ENCODE data around the gene SPON1. TPM values are rescaled to one million over a fixed set of nuclear protein-coding genes. Genes with fewer than 3 reads are reported as not detected.

SPON1 gene
- total RNA-seq, 1 experiment from 2014 or later = 6.4 TPM

DNA sequence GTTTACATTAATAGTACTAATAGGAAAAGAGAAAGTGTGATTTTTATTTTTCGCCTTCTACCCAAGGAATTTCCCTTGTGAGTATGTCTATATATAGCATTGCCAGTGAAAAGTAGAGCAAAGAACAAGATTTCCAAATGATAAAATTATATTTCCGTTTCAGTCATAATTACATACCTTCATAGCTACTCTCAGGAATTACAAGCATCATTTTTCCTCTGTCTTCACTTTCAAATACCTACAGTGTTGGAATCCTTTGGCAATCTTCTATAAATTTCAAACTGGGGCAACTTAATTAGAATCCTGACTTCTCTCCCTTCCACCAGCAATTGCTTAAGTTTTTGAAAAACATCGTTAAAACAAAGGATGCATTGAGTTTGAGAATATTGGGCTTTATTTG lies 35.5 kb upstream of the SPON1 start:
- ATAC-seq (no peak), DNase-seq (ENCODE audit: low spot score) (no peak)
- Mint-ChIP-seq H3K27ac (no peak overlapping the region), H3K36me3 (no peaks in the 10 kb centered on the region), H3K27me3 (ENCODE audit: low read depth) (no peaks in the 10 kb centered on the region), H3K4me1 (peaks cover 41% of the 10 kb centered on the region), H3K4me3 (no peak overlapping the region), H3K9me3 (peaks cover 4% of the 10 kb centered on the region; the same call in 1 of the 2 replicates)
- ChIA-PET CTCF (no interaction called here), POLR2A (no interaction called here)
- TF ChIP-seq, protein P1, sequence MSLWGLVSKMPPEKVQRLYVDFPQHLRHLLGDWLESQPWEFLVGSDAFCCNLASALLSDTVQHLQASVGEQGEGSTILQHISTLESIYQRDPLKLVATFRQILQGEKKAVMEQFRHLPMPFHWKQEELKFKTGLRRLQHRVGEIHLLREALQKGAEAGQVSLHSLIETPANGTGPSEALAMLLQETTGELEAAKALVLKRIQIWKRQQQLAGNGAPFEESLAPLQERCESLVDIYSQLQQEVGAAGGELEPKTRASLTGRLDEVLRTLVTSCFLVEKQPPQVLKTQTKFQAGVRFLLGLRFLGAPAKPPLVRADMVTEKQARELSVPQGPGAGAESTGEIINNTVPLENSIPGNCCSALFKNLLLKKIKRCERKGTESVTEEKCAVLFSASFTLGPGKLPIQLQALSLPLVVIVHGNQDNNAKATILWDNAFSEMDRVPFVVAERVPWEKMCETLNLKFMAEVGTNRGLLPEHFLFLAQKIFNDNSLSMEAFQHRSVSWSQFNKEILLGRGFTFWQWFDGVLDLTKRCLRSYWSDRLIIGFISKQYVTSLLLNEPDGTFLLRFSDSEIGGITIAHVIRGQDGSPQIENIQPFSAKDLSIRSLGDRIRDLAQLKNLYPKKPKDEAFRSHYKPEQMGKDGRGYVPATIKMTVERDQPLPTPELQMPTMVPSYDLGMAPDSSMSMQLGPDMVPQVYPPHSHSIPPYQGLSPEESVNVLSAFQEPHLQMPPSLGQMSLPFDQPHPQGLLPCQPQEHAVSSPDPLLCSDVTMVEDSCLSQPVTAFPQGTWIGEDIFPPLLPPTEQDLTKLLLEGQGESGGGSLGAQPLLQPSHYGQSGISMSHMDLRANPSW (CRISPR knock-in tag; conservative IDR thresholded peaks at IDR 0.05; ENCODE audit: low read depth) = no peak
- TF ChIP-seq, protein P2, sequence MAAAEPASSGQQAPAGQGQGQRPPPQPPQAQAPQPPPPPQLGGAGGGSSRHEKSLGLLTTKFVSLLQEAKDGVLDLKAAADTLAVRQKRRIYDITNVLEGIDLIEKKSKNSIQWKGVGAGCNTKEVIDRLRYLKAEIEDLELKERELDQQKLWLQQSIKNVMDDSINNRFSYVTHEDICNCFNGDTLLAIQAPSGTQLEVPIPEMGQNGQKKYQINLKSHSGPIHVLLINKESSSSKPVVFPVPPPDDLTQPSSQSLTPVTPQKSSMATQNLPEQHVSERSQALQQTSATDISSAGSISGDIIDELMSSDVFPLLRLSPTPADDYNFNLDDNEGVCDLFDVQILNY (CRISPR knock-in tag; IDR thresholded peaks at IDR 0.05) = no peak
- no peak for TF ChIP-seq ATF6 (CRISPR knock-in tag; IDR thresholded peaks at IDR 0.05)

- ChIA-PET POLR2A (no interaction called here), CTCF (no interaction called here)
- Mint-ChIP-seq H3K27me3 (ENCODE audit: low read depth) (no peaks in the 10 kb centered on the region), H3K9me3 (peaks cover 4% of the 10 kb centered on the region; the same call in 1 of the 2 replicates), H3K4me1 (peaks cover 38% of the 10 kb centered on the region), H3K36me3 (no peaks in the 10 kb centered on the region), H3K27ac (no peak overlapping the region), H3K4me3 (no peak overlapping the region)
- DNase-seq (ENCODE audit: low spot score) (no peak), ATAC-seq (no peak)
- TF ChIP-seq, protein P3, sequence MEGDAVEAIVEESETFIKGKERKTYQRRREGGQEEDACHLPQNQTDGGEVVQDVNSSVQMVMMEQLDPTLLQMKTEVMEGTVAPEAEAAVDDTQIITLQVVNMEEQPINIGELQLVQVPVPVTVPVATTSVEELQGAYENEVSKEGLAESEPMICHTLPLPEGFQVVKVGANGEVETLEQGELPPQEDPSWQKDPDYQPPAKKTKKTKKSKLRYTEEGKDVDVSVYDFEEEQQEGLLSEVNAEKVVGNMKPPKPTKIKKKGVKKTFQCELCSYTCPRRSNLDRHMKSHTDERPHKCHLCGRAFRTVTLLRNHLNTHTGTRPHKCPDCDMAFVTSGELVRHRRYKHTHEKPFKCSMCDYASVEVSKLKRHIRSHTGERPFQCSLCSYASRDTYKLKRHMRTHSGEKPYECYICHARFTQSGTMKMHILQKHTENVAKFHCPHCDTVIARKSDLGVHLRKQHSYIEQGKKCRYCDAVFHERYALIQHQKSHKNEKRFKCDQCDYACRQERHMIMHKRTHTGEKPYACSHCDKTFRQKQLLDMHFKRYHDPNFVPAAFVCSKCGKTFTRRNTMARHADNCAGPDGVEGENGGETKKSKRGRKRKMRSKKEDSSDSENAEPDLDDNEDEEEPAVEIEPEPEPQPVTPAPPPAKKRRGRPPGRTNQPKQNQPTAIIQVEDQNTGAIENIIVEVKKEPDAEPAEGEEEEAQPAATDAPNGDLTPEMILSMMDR (IDR thresholded peaks at IDR 0.05) = no peak
- TF ChIP-seq TEAD4 (CRISPR knock-in tag; IDR thresholded peaks at IDR 0.05) (no peak), ZBTB21 (CRISPR knock-in tag; IDR thresholded peaks at IDR 0.05; ENCODE audit: borderline replicate concordance) (no peak), NFATC4 (CRISPR knock-in tag; IDR thresholded peaks at IDR 0.05) (no peak), TEAD1 (CRISPR knock-in tag; IDR thresholded peaks at IDR 0.05) (no peak), MAX (CRISPR knock-in tag; IDR thresholded peaks at IDR 0.05) (no peak), USF2 (CRISPR knock-in tag; IDR thresholded peaks at IDR 0.05) (no peak), ZNF121 (CRISPR knock-in tag; IDR thresholded peaks at IDR 0.05) (no peak), IRF2 (CRISPR knock-in tag; IDR thresholded peaks at IDR 0.05; ENCODE audit: borderline replicate concordance, low read depth) (no peak)
- TF ChIP-seq, protein P4, sequence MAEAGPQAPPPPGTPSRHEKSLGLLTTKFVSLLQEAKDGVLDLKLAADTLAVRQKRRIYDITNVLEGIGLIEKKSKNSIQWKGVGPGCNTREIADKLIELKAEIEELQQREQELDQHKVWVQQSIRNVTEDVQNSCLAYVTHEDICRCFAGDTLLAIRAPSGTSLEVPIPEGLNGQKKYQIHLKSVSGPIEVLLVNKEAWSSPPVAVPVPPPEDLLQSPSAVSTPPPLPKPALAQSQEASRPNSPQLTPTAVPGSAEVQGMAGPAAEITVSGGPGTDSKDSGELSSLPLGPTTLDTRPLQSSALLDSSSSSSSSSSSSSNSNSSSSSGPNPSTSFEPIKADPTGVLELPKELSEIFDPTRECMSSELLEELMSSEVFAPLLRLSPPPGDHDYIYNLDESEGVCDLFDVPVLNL (CRISPR knock-in tag; IDR thresholded peaks at IDR 0.05; ENCODE audit: borderline replicate concordance, low read depth) = no peak
- TF ChIP-seq, protein P5, sequence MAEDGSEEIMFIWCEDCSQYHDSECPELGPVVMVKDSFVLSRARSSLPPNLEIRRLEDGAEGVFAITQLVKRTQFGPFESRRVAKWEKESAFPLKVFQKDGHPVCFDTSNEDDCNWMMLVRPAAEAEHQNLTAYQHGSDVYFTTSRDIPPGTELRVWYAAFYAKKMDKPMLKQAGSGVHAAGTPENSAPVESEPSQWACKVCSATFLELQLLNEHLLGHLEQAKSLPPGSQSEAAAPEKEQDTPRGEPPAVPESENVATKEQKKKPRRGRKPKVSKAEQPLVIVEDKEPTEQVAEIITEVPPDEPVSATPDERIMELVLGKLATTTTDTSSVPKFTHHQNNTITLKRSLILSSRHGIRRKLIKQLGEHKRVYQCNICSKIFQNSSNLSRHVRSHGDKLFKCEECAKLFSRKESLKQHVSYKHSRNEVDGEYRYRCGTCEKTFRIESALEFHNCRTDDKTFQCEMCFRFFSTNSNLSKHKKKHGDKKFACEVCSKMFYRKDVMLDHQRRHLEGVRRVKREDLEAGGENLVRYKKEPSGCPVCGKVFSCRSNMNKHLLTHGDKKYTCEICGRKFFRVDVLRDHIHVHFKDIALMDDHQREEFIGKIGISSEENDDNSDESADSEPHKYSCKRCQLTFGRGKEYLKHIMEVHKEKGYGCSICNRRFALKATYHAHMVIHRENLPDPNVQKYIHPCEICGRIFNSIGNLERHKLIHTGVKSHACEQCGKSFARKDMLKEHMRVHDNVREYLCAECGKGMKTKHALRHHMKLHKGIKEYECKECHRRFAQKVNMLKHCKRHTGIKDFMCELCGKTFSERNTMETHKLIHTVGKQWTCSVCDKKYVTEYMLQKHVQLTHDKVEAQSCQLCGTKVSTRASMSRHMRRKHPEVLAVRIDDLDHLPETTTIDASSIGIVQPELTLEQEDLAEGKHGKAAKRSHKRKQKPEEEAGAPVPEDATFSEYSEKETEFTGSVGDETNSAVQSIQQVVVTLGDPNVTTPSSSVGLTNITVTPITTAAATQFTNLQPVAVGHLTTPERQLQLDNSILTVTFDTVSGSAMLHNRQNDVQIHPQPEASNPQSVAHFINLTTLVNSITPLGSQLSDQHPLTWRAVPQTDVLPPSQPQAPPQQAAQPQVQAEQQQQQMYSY (CRISPR knock-in tag; IDR thresholded peaks at IDR 0.05) = no peak
- TF ChIP-seq, protein P6, sequence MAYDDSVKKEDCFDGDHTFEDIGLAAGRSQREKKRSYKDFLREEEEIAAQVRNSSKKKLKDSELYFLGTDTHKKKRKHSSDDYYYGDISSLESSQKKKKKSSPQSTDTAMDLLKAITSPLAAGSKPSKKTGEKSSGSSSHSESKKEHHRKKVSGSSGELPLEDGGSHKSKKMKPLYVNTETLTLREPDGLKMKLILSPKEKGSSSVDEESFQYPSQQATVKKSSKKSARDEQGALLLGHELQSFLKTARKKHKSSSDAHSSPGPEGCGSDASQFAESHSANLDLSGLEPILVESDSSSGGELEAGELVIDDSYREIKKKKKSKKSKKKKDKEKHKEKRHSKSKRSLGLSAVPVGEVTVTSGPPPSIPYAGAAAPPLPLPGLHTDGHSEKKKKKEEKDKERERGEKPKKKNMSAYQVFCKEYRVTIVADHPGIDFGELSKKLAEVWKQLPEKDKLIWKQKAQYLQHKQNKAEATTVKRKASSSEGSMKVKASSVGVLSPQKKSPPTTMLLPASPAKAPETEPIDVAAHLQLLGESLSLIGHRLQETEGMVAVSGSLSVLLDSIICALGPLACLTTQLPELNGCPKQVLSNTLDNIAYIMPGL (CRISPR knock-in tag; IDR thresholded peaks at IDR 0.05) = no peak
- TF ChIP-seq, protein P7, sequence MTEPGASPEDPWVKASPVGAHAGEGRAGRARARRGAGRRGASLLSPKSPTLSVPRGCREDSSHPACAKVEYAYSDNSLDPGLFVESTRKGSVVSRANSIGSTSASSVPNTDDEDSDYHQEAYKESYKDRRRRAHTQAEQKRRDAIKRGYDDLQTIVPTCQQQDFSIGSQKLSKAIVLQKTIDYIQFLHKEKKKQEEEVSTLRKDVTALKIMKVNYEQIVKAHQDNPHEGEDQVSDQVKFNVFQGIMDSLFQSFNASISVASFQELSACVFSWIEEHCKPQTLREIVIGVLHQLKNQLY (CRISPR knock-in tag; IDR thresholded peaks at IDR 0.05) = no peak
Observed at GRCh38 chr11:13927481-13927880, 35.0 kb upstream of the SPON1 start.
